Endothelial cell of umbilical vein (primary cell): ENCODE data around the gene SAFB. TPM values are rescaled to one million over a fixed set of nuclear protein-coding genes. Genes with fewer than 3 reads are reported as not detected.

Experiments
- BruUV-seq: library from RNA; stranded (reverse); fragments of 400-500 nt; replicated peaks from 2 replicates; lab custom pipeline; 2021; lab: Mats Ljungman, UMichigan
- CTCF ChIA-PET: fragments of 300-600, 350-600 bp; sonication (Branson Sonifier 250); formaldehyde crosslinking; loops from one replicate; lab custom pipeline; 2021; ENCODE audit warnings: antibody characterized with exemption, inconsistent platforms; lab: Charles Lee
- POLR2A ChIA-PET: fragments of 300-600, 350-600 bp; sonication (Branson Sonifier 250); formaldehyde crosslinking; loops from one replicate; lab custom pipeline; 2021; ENCODE audit warnings: antibody characterized with exemption, inconsistent platforms; lab: Charles Lee
- DNase-seq: peaks from one replicate; pipeline ENCODE4 v3.0.0-alpha.2; 2011; ENCODE audit warnings: low read depth, low spot score
- FAIRE-seq: peaks from 2 replicates; lab custom pipeline; 2011; peaks lifted over from hg19 to GRCh38; lab: Jason Lieb, UNC
- H2AFZ ChIP-seq: 2 replicates; pipeline ENCODE4 v1.6.0; 2012; ENCODE audit warnings: low read depth, low read length, control low read depth, inconsistent platforms
- H3K27ac ChIP-seq: 2 replicates; pipeline ENCODE4 v1.5.1; 2011; ENCODE audit warnings: low read depth, mild to moderate bottlenecking, control low read depth, low read length, moderate library complexity; ENCODE audit not compliant: insufficient read depth
- H3K27me3 ChIP-seq, 2 experiments: 2 replicates each; pipeline versions ENCODE4 v1.6.0 to v1.6.1; 2011; ENCODE audit warnings: low read length in 2 of 2, mixed read lengths in 1 of 2; ENCODE audit not compliant: control insufficient read depth in 2 of 2, insufficient read depth in 2 of 2
- H3K36me3 ChIP-seq, 2 experiments: 2 replicates in 1 of 2; 3 replicates in 1 of 2; pipeline ENCODE4 v1.5.1; 2011; ENCODE audit warnings: low read length in 2 of 2, mild to moderate bottlenecking in 1 of 2, moderate library complexity in 1 of 2; ENCODE audit not compliant: control insufficient read depth in 2 of 2, insufficient read depth in 2 of 2; ENCODE audit errors: extremely low read depth in 1 of 2
- H3K4me1 ChIP-seq: 3 replicates; pipeline ENCODE4 v1.5.1; 2011; ENCODE audit warnings: mild to moderate bottlenecking, low read length; ENCODE audit not compliant: control insufficient read depth, insufficient read depth; ENCODE audit errors: extremely low read depth
- H3K4me2 ChIP-seq: 2 replicates; pipeline ENCODE4 v1.6.1; 2011; ENCODE audit warnings: low read length, control low read depth, mixed read lengths; ENCODE audit not compliant: insufficient read depth
- H3K4me3 ChIP-seq, 3 experiments: fragments of 200-600 bp in 1 of 3; sonication (generic), shearing (Covaris generic) in 1 of 3; replicated peaks in 1 of 3; 2 replicates each; pipeline ENCODE4 v1.5.1; 2011 to 2016; ENCODE audit warnings: control low read depth in 3 of 3, low read length in 3 of 3, mild to moderate bottlenecking in 2 of 3, inconsistent platforms in 1 of 3, low read depth in 1 of 3, moderate library complexity in 1 of 3; ENCODE audit not compliant: insufficient read depth in 1 of 3
- H3K79me2 ChIP-seq: 2 replicates; pipeline ENCODE4 v1.6.0; 2012; ENCODE audit warnings: low read length, inconsistent platforms; ENCODE audit not compliant: control insufficient read depth, insufficient read depth
- H3K9ac ChIP-seq: replicated peaks from 2 replicates; pipeline ENCODE3; 2011; ENCODE audit warnings: low read length, control low read depth; ENCODE audit not compliant: insufficient read depth; ENCODE audit errors: extremely low read depth
- H3K9me1 ChIP-seq: replicated peaks from 3 replicates; pipeline ENCODE4 v1.6.0; 2011; ENCODE audit warnings: mild to moderate bottlenecking, low read length; ENCODE audit not compliant: control insufficient read depth, insufficient read depth; ENCODE audit errors: extremely low read depth
- H3K9me3 ChIP-seq: replicated peaks from 2 replicates; pipeline ENCODE4 v1.5.1; 2012; ENCODE audit warnings: low read length, inconsistent platforms; ENCODE audit not compliant: control insufficient read depth, insufficient read depth
- H4K20me1 ChIP-seq: replicated peaks from 2 replicates; pipeline ENCODE3; 2011; ENCODE audit warnings: mild to moderate bottlenecking, low read length; ENCODE audit not compliant: control insufficient read depth, insufficient read depth; ENCODE audit errors: extremely low read depth
- EZH2 ChIP-seq: IDR thresholded peaks from 2 replicates; pipeline ENCODE4 v1.6.1; 2012; ENCODE audit warnings: borderline replicate concordance, low read depth, mild to moderate bottlenecking, moderate library complexity, low read length, inconsistent platforms; ENCODE audit not compliant: severe bottlenecking
- GATA2 ChIP-seq: IDR thresholded peaks from 2 replicates; pipeline ENCODE4 v1.7.0; 2011; ENCODE audit warnings: low read depth, mild to moderate bottlenecking, moderate library complexity, mixed read lengths, low read length; ENCODE audit not compliant: insufficient read length, insufficient read depth
- JUN ChIP-seq: IDR thresholded peaks from 2 replicates; pipeline ENCODE4 v1.6.1; 2011; ENCODE audit warnings: borderline replicate concordance, low read depth; ENCODE audit not compliant: insufficient read length, insufficient read depth
- MAX ChIP-seq: IDR thresholded peaks from 2 replicates; pipeline ENCODE4 v1.6.1; 2011; ENCODE audit not compliant: insufficient read depth, insufficient read length
- MYC ChIP-seq: IDR thresholded peaks from one replicate; pipeline ENCODE4 v1.6.1; 2011; ENCODE audit warnings: mild to moderate bottlenecking, low read depth, low read length
- POLR2AphosphoS5 ChIP-seq: IDR thresholded peaks from 2 replicates; pipeline ENCODE4 v1.6.1; 2012; ENCODE audit warnings: low read depth, mild to moderate bottlenecking, control low read depth, low read length, moderate library complexity; ENCODE audit not compliant: insufficient read depth
- dilution Hi-C: fragments of 300-500 bp; cut with MboI; formaldehyde crosslinking; loops from one replicate; pipeline ENCODE4 v1.15.0; 2019; ENCODE audit warnings: low sequenced_read_pairs; ENCODE audit not compliant: extremely low pct_ligation_motif_present
- intact Hi-C: fragments of 100-400 bp; cut with micrococcal nuclease; formaldehyde crosslinking; loops from one replicate; pipeline ENCODE4 v1.10.0; 2022
- polyA plus RNA-seq, 4 experiments: library from polyadenylated mRNA; depleted of rRNA in 3 of 4; stranded (reverse) in 3 of 4; unstranded in 1 of 4; fragments of >200 nt; gene quantifications; 2 replicates each; pipeline versions ENCODE4 v1.2.1 to v1.2.3, GENCODE V29; 2011 to 2012; ENCODE audit warnings: missing spikeins in 1 of 4
- total RNA-seq: library from RNA; stranded (reverse); gene quantifications from 2 replicates; pipeline ENCODE4 v1.2.3, GENCODE V29; 2021
- TF ChIP-seq, protein P1 (sequence below), 2 donors: IDR thresholded peaks; 1 replicate in 1 of 2; 2 replicates in 1 of 2; pipeline ENCODE4 v1.5.1; 2011; ENCODE audit warnings: low read length in 2 of 2, mild to moderate bottlenecking in 2 of 2, moderate library complexity in 2 of 2, control low read depth in 1 of 2, inconsistent platforms in 1 of 2, low read depth in 1 of 2; ENCODE audit not compliant: insufficient read depth in 1 of 2; ENCODE audit errors: extremely low read depth in 1 of 2

SAFB gene
- total and polyA plus RNA-seq, 2 donors (not counting 3 experiments of a cell fraction or from before 2014, with no cell fraction given): 44.7 to 109 TPM

DNA sequence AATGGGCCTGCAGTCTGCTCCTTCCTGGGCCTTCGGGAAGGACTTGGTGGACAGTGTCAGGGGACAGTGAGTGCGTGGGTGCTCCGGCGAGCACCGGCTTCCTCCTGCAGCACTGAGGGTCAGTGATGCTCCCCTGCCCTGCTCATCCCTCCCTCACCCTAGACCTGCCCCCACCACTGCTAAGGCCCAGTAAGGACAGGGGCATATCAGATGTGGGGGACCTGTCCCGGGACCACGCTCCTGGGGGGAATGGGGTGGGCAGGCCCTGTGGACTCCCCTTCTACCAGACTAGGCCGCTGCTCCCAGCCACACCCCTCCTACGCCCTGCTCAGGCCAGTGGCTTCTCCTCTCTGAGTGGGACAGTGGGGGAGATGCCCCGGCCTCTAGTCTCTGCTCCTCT lies 54.3 kb downstream of the SAFB start:
- CTCF ChIA-PET: interaction anchor here (1.1 kb wide), 1 partner anchor 10 kb away, joined by 4 read pairs; no protein-coding TSS in a partner anchor
- FAIRE-seq: no peak
- H3K9ac ChIP-seq: no peak overlapping the region

More for the DNA sequence above, 54.3 kb downstream of the SAFB start:
- POLR2A ChIA-PET: no interaction called here
- no TSS peak for BruUV-seq
- Histone ChIP-seq H3K27ac (no peak overlapping the region), H3K27me3 (no peaks in the 10 kb centered on the region), H3K4me3 (no peak overlapping the region), H3K79me2 (peaks cover 9% of the 10 kb centered on the region), H3K36me3 (peaks cover 0 to 5% of the 10 kb centered on the region in 2 experiments), H3K9me1 (no peaks in the 10 kb centered on the region), H3K4me2 (no peak overlapping the region), H4K20me1 (no peaks in the 10 kb centered on the region), H3K9me3 (no peaks in the 10 kb centered on the region), H2AFZ (no peak overlapping the region), H3K4me1 (peaks cover 10% of the 10 kb centered on the region)
- intact Hi-C loops: no loop called here
- no peak for DNase-seq
- TF ChIP-seq JUN: no peak
- no peak for TF ChIP-seq EZH2
- TF ChIP-seq, protein P1, sequence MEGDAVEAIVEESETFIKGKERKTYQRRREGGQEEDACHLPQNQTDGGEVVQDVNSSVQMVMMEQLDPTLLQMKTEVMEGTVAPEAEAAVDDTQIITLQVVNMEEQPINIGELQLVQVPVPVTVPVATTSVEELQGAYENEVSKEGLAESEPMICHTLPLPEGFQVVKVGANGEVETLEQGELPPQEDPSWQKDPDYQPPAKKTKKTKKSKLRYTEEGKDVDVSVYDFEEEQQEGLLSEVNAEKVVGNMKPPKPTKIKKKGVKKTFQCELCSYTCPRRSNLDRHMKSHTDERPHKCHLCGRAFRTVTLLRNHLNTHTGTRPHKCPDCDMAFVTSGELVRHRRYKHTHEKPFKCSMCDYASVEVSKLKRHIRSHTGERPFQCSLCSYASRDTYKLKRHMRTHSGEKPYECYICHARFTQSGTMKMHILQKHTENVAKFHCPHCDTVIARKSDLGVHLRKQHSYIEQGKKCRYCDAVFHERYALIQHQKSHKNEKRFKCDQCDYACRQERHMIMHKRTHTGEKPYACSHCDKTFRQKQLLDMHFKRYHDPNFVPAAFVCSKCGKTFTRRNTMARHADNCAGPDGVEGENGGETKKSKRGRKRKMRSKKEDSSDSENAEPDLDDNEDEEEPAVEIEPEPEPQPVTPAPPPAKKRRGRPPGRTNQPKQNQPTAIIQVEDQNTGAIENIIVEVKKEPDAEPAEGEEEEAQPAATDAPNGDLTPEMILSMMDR (IDR thresholded peaks at IDR 0.05; ENCODE audit: extremely low read depth in 1 of 2, insufficient read depth in 1 of 2, low read depth in 1 of 2, low read length in 2 of 2): no peak
- no peak for TF ChIP-seq MAX
- TF ChIP-seq MYC: no peak
- TF ChIP-seq POLR2AphosphoS5: no peak
- TF ChIP-seq GATA2: no peak
- dilution Hi-C loops: no loop called here
